SK-N-MC (cell line): Measurements from ENCODE around the gene C15orf40.
"Not testable (repeated sequence)": the region's sequence is repeated elsewhere in the genome, so short reads cannot be mapped to it uniquely, and the experiment has no call there.

Experiments
- DNase-seq: peaks from one replicate; pipeline ENCODE4 v3.0.0-alpha.2; 2011; ENCODE audit warnings: low read depth, low spot score
- H3K27ac ChIP-seq: fragments of 200-600 bp; sonication (generic); 2 replicates; pipeline ENCODE4 v1.5.1; 2016; ENCODE audit warnings: mixed run types
- H3K36me3 ChIP-seq: fragments of 200-600 bp; sonication (generic); 2 replicates; pipeline ENCODE4 v1.6.1; 2017; ENCODE audit warnings: antibody characterized with exemption, low read length, mixed read lengths; ENCODE audit not compliant: insufficient read depth
- H3K4me3 ChIP-seq: fragments of 200-600 bp; sonication (generic); 2 replicates; pipeline ENCODE4 v1.5.1; 2016
- H3K9ac ChIP-seq: fragments of 200-600 bp; sonication (generic); 2 replicates; pipeline ENCODE4 v1.8.0; 2017; ENCODE audit warnings: mixed run types, mixed read lengths; ENCODE audit not compliant: insufficient read length
- H3K9me3 ChIP-seq: fragments of 200-600 bp; sonication (generic); 2 replicates; pipeline ENCODE4 v1.6.1; 2017; ENCODE audit warnings: low read depth, mild to moderate bottlenecking, antibody characterized with exemption, low read length, moderate library complexity, mixed read lengths
- EZH2 ChIP-seq: fragments of 200-600 bp; sonication (generic); IDR thresholded peaks from one replicate; pipeline ENCODE4 v1.6.1; 2017; ENCODE audit warnings: antibody characterized with exemption
- POLR2AphosphoS5 ChIP-seq: IDR thresholded peaks from 2 replicates; pipeline ENCODE4 v1.6.1; 2012; ENCODE audit warnings: mild to moderate bottlenecking, low read depth, low read length, borderline replicate concordance

Gene C15orf40

DNA sequence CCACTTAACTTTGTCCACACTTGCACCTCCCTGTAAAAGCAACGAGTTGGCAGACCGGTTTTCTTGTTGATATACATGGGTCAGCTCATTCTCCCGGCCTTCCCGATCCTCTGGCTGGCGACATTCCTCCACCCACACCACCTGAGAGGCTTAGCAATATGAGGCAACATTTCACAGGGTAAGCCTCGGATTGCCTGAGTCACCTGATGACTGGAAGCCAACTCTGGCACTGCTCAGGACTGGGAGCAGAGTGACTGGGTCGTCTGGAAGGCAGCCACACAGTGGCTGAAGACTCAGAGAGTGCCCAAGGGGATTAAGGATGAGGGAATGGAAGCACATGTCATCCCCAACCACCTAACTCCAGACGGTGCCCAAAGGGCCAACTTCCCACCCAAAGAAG is 68.7 kb downstream of the C15orf40 start:
- no peak overlapping the region for H3K4me3 ChIP-seq
- H3K36me3 ChIP-seq: no peaks in the 10 kb centered on the region
- H3K27ac ChIP-seq: no peak overlapping the region
- TF ChIP-seq POLR2AphosphoS5: no peak
- TF ChIP-seq EZH2: no peak
- H3K9ac ChIP-seq: no peak overlapping the region
- DNase-seq: no peak
- H3K9me3 ChIP-seq: no peaks in the 10 kb centered on the region

DNA sequence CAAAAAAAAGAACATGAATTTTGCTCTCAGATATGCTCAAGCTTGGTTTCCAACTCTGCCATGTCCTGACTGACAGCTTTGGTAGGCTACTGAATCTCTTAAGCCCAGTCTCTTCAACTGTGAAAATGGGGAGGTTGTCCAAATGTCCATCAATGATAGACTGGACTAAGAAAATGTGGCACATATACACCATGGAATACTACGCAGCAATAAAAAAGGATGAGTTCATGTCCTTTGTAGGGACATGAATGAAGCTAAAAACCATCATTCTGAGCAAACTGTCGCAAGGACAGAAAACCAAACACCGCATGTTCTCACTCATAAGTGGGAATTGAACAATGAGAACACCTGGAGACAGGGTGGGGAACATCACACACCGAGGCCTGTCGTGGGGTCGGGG is 71.8 kb downstream of the C15orf40 start:
- H3K9me3 ChIP-seq, H3K27ac ChIP-seq, H3K36me3 ChIP-seq, H3K4me3 ChIP-seq, H3K9ac ChIP-seq, DNase-seq: not testable (repeated sequence)
